ENCODE data around the gene NSD2.

The NSD2 gene

DNA sequence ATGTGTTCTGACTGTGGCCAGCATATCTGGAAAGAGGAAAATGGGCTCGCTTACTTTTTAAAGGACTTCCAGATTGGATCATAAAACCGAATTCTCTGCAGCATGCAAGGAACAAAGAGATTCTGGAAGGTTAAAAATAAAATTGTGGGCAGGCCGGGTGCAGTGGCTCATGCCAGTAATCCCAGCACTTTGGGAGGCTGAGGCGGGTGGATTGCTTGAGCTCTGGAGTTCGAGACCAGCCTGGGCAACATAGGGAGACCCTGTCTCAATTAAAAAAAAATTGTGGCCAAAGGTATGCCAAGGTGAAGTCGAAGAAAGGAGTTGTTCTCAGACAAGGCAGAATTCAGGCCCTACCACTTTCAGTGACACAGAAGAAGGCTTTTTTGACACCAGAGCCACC is 99.7 kb downstream of the NSD2 start:
- DNase-seq (ENCODE audit: low read depth, low spot score) = no peak

DNA sequence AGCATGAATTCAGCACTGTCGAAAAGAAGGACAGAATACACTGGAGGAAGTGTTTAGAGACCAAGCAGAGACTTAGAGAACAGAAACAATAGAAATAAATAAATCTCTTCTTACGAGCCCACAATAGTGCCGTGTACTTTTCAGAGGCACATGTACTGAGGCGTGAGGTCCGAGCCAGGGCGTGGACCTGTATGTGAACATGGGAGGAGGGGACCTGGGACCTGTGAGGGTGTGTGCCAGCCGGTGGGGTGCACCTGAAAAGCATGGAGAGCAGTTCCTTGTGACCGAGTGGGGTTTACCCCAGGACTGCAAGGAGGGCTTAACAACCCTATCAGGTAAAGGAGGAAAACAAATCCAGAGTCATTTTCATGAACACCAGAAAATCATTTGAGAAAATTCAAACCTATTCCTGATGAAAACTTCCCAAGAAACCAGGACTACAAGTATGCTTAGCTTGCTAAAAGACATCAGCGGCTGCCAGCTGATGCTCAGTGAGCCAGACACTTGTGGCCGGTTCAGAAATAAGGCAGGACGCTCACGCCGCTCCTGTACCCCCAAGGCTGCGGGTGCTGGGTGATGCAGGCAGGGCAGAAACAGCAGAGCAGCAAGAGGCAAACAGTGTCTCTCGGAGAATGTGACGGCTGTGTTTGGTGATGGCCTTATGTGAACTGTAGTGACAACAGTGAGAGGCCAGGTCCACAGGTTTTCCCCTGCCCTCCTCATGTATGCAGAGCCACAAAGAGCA is 100.4 kb downstream of the NSD2 start:
- no peak for DNase-seq (ENCODE audit: low read depth, low spot score)

DNA sequence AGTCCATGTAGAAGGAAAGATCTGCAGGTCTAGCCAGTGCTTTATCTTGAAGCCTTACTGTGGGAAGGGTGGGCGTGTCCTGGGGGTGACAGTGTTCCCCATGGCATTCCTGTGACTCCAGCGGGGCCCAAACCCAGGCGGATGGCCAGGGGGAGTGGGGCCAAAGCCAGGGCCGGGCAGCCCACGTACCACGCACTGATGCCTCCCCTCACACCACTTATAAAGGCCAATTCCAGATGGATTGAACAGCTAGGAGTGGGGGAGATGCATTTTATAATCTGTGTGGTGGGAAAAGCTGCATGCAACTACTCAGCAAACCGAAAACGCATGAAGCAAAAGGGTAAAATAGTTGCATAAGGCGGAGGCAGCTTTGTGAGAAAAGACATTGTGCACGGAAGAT is 101.2 kb downstream of the NSD2 start:
- DNase-seq (ENCODE audit: low read depth, low spot score) = no peak

DNA sequence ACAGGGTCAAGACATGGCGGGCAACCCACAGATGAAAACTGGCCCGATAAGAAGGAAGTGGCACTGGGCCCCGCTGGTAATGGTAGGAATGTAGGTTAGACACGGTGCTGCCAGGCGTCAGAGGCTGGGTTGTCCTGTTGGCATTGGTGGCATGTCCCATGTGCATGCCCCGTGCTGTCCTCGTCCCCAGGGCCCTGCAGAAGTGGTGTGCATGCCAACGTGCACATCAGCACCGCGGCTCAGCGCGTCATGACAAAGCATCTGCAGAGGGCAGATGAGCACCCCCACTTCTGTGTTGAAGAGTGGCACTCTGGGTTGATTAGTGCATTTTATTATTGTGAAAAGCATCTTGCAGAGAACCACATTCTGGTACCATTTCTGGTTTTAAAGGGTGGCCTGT is 102.0 kb downstream of the NSD2 start:
- DNase-seq (ENCODE audit: low read depth, low spot score) = no peak

DNA sequence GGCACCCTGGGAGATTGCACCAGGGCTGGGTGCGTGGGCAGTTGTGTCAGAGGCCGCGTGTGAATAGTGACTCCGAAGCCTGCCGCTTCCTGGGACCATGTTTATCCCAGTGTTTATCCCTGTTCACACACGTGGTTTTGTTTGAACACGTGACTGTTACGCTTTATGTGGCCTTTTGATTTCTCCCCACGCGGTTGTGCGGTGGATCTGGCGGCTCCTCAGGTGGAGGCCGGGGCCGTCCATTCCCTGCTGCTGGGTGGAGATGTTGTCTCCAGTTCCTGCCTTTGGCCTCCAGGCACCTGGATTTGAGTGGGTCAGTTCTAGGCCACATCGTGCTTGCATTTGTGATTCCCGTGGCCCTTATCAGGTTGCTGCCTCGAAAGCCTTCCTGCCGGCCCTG is 102.5 kb downstream of the NSD2 start:
- no peak for DNase-seq (ENCODE audit: low read depth, low spot score)

DNA sequence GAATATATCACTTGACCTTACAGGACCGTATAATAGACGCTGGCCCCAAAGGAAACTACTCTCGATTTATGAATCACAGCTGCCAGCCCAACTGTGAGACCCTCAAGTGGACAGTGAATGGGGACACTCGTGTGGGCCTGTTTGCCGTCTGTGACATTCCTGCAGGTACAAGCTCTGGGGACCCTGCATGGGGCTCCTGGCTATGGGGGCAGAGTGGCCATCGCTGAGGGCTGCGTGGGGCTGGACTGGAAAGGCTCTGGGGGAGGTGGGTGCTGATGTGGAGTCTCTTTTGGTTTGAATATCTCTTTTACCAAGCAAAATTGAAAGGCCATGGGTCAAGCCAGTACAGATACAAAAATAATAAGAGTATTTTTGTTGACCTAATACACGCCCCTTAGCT is 103.6 kb downstream of the NSD2 start:
- no peak for DNase-seq (ENCODE audit: low read depth, low spot score)

DNA sequence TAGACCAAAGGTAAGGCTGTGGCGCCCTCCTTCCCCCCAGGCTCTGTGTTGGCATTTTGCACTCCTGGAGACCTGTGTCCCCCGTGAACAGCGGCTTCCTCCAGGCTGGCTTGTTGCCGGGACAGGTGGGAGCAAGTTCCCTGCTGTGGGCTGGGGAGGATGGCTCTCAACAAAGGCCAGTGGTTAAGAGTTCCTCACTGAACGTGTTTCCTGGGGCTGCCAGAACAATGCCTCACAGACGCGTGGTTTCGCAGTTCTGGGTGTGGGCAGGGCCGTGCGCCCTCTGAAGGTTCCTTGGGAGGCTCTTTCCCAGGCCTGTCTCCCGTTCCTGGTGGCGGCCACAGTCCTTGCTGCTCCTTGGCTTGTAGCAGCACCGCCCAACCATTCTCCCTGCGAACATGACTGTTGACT is 104.2 kb downstream of the NSD2 start:
- DNase-seq (ENCODE audit: low read depth, low spot score) = no peak

DNA sequence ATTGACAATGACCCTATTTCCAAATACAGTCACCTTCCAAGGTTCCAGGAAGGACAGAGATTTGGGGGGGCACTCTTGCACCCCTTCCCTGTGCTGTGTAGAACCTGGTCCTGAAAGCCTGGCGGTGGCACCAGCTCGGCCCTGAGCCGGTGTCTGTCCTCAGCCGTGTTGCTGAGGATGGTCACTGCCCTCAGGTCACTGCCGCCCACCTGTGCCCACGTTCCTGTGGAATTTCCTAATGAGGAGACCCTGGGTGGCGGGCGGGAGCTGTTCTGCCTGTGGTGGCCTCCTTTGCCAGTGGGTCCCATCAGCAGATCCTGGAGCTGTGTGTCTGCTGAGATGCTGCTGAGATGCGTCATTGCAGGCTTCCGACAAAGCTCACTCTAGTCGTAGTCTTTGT is 104.7 kb downstream of the NSD2 start:
- DNase-seq (ENCODE audit: low read depth, low spot score) = no peak

DNA sequence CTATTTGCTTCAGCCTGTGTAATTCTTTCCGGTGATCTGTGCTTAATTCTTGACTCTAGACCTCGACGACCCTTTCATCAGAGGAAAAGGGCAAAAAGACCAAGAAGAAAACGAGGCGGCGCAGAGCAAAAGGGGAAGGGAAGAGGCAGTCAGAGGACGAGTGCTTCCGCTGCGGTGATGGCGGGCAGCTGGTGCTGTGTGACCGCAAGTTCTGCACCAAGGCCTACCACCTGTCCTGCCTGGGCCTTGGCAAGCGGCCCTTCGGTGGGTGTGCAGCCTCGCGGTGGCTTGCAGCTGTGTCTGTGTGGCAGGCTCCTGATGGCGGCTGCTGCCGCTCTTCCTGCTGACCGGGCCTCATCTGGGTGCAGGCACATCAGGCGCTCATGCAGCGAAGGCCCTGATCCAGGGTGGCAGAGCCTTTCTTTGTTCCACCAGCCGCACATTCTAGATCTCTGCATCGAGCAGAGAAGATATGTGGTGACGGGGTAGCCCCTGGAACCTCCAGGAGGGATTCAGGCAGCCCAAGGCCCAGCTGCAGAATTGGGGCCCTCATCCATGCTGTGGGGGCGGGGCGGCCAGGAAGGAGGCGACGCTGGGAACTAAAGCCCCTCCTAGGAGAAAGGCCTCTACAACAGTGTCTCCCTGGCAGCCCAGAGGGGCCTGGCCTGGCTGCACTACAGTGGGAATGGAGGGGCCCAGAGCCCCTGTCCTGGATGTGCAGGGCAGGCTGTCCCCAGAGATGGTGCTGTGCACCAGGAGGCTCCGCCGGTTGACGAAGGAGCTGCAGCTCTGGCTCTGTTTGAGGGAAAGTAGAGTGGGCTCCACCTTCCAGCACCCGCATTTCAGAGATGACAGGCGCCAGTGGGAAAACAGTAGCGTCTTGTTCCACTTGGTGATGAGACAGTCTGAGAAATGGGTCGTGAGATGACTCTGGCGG is 105.5 kb downstream of the NSD2 start:
- DNase-seq (ENCODE audit: low read depth, low spot score) = no peak

DNA sequence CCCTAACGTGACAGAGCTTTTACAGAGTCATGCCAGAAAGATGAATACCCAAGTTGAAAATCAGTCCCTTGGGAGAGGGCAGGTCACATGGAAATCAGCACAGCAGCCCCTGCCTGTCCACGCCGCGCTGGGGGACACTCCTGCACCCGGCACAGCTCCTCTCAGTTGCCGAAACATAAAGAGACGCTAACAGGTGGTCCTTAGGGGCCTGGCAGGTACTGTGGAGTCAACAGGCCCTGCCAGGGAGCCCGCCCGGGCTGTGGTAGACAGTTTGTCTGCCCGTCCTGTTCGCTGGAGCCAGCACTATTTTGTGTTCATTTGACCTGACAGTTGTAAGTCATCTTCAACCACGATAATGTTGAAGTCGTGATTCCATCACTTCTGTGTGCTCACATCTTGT is 107.0 kb downstream of the NSD2 start:
- DNase-seq (ENCODE audit: low read depth, low spot score) = no peak

DNA sequence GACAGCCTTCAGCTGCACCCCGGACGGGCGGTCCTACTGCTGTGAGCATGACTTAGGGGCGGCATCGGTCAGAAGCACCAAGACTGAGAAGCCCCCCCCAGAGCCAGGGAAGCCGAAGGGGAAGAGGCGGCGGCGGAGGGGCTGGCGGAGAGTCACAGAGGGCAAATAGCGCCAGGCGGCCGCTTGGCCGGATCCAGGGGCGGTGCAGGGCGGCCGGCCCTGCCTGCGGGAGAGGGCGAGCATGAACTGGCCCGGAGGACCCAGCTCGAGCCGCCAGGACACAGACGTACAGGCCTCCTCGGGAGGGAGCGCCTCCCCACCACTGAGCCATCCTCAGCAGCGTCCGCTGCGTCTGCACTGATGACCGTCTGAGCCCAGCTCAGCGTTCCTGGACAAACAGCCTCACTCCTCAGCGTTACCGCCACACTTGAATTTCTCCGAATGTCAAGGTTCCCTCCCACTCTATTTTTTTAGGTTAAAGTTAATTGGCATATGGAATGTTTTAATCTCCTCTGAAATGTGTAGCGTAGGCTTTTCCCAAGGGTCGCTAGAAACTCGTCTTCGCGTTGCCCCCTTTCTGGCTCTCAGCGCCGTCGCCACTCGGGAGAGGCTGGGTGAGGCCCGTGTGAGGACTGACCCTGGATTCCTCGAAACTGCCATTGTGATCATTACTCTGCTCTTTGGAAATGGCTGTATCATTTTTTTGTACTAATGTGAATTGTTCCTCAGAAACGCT is 107.7 kb downstream of the NSD2 start:
- no peak for DNase-seq (ENCODE audit: low read depth, low spot score)

DNA sequence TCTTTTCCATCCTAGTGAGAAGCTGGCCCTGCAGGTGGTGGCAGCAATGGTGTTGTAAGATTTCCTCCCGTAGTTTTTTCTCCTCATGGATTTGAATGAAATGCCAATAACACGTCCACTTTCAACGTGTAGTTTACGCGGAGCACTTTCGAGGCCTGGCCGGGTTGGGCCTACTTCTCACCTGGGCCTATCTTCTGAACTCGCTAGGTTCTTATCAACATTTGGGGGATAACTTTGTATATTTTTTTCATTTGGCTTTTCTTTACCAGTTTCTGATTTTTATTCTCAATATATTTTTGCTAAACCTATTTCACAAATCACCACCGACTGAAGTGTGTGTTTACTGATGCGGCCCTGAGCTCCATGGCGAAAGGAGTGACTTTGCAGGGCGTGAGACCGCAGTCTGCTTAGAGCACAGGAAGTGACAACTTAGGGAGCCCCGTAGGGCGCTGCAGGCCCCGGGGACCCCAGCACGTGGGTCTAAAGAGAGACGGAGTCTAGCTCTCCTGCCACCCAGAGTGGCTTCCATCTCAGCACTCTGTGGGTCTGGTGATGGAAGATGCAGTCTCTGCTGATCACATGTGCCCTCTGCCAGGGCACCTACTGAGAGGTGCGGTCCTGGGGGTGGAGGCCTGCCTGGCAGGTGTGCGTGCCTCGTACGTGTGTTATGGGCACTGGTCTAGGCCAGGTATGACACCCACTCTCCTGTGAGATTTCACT is 108.4 kb downstream of the NSD2 start:
- no peak for DNase-seq (ENCODE audit: low read depth, low spot score)

DNA sequence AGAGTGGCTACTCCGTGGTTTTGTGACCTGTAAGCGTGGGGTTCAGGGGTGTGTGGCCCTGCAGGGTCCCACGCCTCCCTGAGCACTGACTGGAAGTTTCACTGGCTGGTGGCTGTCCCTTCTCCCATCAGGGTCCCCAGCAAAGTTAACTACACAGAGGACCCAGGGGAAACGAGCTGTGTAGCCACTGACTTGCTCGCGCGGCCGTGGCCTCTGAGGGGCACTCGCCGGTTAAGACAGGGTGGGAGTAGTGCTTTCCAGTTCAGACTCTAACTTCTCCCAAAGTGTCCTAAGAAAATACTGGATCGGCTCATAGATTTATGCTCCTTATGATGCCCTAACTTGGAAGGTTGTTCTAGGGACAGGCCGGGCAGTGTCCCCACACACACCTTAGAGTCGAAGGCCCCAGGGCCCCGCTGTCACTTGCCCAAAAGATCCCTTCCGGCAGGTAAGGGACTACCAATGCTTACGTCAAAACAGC is 109.4 kb downstream of the NSD2 start:
- no peak for DNase-seq (ENCODE audit: low read depth, low spot score)

DNA sequence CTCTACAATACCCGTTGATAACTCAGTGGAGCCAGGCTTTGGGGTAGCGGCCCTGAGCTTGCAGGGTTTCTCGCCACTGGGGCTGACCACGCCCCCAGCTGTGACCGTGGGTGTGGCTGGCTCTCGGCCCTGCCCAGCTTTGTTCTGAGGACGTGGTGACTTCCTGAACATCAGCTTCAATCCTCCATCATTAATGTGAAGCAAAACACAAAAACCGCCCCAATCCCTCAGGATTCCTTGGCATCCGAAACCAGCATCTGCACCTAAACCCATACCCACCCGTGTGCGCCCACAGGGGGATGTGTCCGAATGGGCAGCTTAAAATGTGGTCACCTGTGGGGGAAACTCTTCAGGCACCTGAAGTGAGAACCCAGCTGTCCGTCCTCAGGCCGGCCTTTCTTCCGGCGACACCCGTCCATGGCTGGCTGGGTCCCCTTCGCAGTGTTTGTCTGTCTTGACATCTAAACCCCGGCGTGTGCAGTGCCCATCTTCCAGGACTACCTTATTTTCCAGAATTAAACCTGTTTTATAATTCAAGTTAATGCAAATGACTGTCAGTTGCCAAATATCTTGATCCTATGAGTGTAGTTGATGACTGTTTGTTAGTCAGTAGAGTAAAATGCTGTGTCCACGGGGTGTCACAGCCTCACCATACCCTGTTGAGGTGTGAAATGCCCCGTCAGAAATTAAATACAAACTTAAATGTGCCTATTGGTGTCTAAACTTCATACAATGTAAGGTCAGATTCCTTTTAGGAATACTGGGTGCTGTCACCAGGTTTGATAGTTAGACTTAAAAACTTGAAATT is 110.3 kb downstream of the NSD2 start:
- no peak for DNase-seq (ENCODE audit: low read depth, low spot score)

DNA sequence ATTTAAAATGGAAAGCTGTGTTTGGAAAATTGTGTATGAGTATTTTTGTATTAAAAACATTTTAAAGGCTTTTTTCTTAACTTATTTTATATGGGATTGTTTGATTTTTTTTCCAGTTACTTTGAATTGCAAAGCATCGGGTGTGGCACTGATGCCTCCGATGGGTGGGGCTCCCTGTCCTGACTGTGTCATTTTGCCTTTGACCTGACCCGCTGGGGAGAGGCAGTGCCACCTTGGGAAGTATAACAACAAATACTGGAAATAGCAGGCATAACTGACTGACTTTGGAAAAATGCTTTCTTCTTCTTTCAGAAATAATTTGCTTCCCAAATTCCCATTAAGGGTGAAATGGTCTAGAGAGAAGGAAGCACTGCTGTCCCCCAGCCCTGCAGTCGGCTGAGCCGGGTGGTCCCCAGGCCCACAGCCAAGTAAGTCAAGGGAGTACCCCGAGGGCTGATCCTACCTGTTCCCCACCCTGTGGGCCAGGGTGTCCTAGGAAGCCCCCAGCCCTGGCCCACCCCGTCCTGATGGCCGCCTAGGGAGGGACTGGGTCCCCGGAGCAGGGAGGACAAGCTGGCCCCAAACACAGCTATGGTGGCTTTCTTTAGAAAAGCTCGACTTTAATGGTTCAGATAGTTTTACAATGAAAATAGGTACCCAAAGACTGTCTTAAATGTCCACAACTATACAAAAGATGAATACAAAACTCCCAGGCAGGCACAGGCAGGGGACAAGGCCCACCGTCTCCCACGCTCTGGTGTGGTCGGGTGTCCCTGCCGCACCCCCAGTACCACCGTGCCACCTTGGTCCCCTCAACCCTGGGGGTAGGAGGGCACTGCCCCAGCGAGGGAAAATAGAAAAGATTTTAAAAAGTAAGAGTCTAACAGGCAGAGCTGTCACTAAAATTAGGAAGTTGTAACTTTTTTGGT is 111.2 kb downstream of the NSD2 start:
- DNase-seq (ENCODE audit: low read depth, low spot score) = no peak

DNA sequence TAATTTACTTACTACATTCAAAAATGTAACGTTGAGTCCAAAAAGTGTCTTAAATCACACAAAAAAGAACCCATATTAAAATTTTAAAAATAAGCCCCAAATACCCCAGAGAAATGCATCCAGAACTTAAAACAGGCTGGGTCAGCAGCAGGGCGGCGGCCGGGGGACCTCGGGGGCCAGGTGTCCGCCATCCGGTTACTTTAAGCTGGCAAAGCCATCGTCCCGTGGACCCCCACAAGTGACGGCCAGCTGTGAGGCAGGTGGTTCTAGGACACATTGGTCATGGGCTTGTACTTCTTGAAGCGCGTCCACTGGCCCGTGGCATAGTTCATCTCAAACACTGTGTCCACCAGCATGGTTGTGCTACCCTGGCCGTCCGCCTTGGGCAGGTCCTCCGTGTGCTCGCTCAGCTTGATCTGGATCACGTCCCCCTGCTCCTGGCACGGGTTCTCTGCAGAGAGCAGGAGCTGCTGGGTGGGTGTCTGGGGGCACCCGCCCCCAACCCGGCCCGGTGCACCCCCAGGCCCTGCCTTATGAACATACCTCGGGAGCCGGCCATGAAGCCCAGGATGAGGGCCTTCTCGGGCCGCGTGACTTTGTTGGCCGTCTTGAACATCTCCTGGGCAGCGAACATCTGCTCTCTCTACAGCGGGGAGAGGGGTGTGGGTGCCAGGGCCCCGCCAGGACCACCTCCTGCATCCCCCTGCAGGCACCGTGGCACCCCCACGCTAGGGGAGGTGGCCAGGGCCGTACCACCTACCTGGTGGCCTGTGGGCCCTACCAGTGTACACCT is 112.1 kb downstream of the NSD2 start:
- no peak for DNase-seq (ENCODE audit: low read depth, low spot score)

DNA sequence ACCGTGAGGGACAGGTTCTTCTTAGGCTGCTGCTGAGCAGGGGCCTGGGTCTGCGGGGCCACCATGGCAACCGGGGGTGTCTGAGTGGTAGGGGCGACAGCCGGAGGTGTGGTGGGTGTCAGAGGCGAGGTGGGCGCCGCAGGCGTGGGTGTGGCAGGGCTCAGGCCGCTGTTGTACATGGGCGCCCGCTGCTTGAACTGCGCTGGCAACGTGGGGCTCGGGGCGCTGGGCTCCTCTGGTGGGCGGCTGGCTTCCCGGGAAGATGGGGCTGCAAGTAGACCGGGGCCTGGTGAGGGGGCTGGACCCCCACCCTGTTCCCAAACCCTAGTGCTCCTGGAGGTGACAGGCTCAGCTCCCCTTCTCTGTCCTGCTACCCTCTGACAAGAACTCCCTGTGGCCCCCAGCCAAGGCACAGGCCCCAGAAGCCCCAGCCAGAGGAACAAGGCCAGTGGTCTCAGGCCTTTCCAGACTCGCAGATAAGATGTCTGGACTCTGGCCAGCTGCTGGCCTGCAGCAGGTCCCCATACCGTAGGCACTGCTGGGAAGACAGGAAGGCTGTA is 112.7 kb downstream of the NSD2 start:
- DNase-seq (ENCODE audit: low read depth, low spot score) = no peak

DNA sequence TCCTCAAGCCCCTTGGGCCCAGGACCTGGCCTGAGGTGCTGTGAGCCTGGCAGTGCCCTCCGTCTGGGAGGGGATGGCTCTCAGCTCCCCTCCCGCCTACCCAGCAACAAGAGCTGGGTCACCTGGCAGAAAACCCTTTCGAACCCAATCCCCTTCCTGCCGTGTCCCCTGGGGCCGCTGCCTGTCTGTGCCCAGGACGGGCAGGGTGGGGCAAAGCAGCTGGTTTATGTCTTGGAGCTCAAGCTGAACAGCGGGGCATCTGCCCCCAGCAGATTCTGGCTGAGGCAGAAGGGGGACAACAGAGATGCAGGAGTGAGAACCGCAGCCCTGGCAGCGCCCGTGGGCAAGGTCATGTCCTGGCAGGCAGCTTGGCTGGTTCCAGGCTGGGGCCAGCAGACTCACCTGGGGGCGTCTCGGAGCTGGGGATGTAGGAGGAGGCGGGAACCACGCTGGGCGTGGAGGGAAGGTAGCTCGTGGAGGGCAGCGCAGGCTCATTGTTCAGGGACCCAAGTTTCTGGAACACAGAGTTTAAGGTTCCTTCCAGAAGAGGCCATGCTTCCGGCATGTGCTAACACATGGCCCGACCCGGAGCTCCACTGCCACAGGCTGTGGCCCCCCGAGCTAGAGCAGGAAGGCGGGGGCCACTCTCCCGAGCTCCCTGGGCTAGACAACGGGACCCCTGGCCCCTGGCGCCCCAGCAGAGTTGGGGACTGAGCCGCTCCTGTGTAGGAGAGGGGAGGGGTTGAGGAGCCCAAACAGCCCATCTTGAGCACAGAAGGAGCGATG is 113.4 kb downstream of the NSD2 start:
- no peak for DNase-seq (ENCODE audit: low read depth, low spot score)

Measured in smooth muscle cell of the brain vasculature (primary cell).